Endometrial microvascular endothelial cells (primary cell): ENCODE measurements around the gene MAPKAPK2. TPM values are rescaled to one million over a fixed set of nuclear protein-coding genes. Genes with fewer than 3 reads are reported as not detected.
"Not testable (repeated sequence)": the region's sequence is repeated elsewhere in the genome, so short reads cannot be mapped to it uniquely, and the experiment has no call there.

Experiments used
- in situ Hi-C: cut with HindIII; loops from 2 replicates; pipeline ENCODE4 v1.10.0; 2017; ENCODE audit warnings: low sequenced_read_pairs, low pct_unique_long_range_greater_than_20kb; ENCODE audit errors: inconsistent ontology term
- total RNA-seq: library from RNA; depleted of rRNA; stranded (reverse); fragments of >200 nt; gene quantifications from one replicate; pipeline ENCODE4 v1.2.3, GENCODE V29; 2015; ENCODE audit errors: inconsistent ontology term

Gene MAPKAPK2
- 52.9 TPM for total RNA-seq

DNA sequence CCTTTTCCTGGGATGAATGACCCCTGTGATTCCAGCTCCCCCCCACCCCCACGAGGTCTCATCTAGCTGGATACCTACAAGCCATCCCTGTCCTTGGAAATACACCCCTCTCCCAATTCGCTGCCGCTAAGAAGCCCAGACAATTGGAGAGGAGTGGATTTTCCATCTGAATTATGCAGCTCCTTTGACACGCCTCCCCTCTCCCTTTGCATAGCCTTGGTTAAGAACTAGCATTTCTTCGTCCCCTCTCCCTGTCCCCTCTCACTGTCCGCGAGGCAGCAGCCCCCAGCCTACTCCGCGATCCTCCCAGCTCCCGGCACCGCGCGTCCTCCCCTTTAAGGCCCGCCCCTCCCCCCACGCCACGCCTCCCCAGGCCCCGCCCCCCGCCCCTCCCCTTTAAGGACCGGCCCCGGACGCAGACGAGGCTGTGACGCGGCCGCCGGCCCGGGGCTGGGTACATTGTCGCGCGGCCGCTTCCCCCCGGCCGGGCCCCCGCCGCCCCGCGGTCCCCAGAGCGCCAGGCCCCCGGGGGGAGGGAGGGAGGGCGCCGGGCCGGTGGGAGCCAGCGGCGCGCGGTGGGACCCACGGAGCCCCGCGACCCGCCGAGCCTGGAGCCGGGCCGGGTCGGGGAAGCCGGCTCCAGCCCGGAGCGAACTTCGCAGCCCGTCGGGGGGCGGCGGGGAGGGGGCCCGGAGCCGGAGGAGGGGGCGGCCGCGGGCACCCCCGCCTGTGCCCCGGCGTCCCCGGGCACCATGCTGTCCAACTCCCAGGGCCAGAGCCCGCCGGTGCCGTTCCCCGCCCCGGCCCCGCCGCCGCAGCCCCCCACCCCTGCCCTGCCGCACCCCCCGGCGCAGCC is at the start of gene MAPKAPK2:
Gene MAPKAPK2, plus strand, starts transcription at position 428 of the 856 bp plus-strand sequence. Its CDS starts 325 bp downstream, at position 753.
- in situ Hi-C loops: no loop called here

DNA sequence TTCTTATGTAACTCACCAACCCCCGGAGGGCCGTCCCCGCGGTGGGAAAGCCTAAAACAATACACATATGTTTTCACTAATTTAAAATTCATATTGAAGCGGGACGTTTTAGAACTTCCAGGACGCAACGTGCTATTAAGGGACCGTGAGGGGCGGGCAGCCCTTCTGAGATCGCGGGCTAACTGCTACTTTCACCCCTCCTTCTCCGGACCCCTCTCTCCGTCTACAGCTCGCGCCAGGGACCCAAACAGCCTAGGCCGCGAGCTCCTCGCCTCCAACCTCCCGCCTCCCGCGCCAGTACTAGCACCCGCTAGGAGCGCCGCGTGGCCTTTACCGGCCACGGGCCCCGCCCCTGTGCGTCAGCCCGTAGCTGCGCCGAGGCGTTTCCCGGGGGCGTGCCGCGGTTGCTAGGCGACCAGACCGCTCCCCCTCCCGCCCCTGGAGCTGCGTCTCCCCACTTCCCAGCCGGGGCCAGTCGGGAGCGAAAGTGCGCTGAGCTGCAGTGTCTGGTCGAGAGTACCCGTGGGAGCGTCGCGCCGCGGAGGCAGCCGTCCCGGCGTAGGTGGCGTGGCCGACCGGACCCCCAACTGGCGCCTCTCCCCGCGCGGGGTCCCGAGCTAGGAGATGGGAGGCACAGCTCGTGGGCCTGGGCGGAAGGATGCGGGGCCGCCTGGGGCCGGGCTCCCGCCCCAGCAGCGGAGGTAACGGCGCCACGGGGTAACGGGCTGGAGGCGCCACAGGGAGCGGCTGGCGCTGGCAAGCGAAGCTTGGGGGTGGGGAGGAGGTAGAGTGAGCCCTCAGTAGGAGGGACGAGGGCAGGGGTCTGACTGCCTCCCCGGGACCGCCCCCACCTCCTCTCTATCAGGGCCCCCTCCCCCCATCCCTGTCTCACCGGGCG is 49.4 kb upstream of the MAPKAPK2 start, which contains the start of gene DYRK3:
Gene DYRK3, plus strand, starts transcription at position 457 of the 898 bp plus-strand sequence. Its CDS starts 168 bp downstream, at position 625.
- in situ Hi-C loops: no loop called here

DNA sequence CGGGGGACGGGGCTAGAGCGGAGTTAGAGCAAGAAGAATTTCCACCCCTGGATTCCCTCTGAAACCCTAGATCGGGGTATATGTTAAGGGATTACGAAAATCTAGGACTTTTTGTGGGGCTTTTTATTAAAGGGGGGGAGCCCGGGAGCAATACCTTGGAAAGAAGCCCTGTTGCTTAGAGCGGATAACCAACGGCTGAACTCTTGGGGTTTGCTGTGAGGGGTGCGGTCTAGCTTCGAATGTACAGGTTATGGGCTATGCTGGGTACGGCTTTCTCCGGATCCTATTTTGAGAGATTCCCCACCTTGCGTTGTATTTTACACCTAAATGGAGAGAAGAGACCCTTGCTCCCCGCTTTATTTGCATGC is 48.7 kb upstream of the MAPKAPK2 start:
- in situ Hi-C loops: no loop called here

- in situ Hi-C loops: no loop called here
Observed at GRCh38 chr1:206636671-206637070, 48.0 kb upstream of the MAPKAPK2 start.

- in situ Hi-C loops: no loop called here
Observed at GRCh38 chr1:206637605-206638004, 47.1 kb upstream of the MAPKAPK2 start.

- in situ Hi-C loops: not testable (repeated sequence)
Observed at GRCh38 chr1:206642074-206642473, 42.6 kb upstream of the MAPKAPK2 start.

- in situ Hi-C loops: no loop called here
Observed at GRCh38 chr1:206643118-206643698, 41.5 kb upstream of the MAPKAPK2 start.

DNA sequence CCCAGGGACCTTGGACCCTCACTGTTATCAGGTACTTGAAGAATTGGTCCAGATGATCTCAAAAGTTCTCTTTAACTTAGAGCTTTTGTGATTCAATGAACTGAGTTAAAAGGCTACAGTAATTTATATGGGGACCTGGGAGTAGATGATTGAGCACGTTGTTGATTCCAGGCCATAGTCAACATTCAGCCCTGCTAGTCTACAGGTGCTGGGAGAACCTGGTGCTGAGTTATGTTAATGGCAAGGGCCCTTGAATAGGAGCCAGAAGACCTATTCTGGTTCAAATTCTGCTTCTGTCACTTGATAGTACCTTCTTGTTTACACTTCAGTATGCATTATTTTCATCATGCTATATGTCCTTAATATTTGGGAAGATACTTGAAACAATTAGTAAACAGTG is 38.2 kb upstream of the MAPKAPK2 start:
- in situ Hi-C loops: no loop called here

DNA sequence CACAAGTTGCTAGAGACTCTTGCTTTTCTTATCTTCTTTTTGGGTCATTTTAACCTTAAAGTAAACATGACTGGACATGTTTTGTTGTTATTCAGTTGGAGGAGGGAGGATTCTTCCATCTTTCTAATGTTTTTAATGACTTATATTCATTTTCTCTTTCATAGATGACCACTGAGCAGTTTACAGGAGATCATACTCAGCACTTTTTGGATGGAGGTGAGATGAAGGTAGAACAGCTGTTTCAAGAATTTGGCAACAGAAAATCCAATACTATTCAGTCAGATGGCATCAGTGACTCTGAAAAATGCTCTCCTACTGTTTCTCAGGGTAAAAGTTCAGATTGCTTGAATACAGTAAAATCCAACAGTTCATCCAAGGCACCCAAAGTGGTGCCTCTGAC is 37.5 kb upstream of the MAPKAPK2 start:
- in situ Hi-C loops: no loop called here

DNA sequence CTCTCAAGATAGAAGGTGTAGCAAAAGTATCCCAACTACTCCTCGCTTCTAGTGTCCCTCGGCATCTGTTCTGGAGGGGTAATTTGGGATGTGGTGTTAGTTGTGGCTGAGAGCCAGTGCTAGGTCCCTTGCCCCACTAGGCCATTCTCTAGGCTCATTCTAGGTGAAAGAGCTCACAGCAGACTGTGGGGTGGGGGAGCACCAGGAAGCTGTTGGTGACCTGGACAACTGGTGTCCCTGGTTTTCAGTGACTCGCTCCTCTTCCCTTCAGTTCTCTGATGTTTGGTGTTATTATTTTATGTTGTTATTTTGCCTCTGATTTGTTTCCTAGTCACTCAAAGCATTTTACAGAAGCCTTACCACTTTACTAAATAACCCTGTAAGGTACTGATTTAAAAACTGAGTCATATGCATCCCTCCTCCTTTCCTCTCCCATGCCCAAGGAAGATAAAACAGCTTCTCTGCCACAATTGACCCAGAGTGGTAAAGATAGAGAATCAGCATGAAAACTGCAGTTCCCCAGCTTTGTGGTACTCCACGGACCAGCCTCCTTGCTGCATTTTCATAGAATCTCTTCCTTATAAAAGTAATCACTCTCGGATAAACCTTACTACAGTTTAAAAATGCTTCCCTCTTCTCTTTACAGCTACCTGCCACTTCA is 35.3 kb upstream of the MAPKAPK2 start:
- in situ Hi-C loops: no loop called here

DNA sequence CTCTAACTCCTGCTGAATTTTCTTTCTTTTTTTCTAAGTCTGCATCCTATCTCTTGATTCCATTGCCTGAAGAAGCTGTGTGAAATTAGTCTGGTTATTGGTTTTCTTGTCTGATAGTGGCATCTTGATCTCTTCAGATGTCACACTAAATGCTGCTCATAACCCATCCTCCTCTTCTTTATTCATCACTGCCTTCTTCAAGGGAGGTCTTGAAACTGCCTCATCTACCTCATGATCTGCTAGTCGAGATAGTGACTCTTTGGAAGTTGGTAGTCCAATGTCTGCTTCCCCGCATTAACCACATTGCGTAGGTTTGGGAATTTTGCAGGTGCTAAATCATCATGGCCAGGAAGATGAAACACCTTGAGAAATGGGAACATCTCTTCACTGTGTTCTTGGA is 33.7 kb upstream of the MAPKAPK2 start:
- in situ Hi-C loops: no loop called here

GRCh38 chr1:206651958-206652890 is 32.5 kb upstream of the MAPKAPK2 start:
- in situ Hi-C loops: no loop called here

GRCh38 chr1:206653715-206654459 is 30.8 kb upstream of the MAPKAPK2 start:
- in situ Hi-C loops: no loop called here

DNA sequence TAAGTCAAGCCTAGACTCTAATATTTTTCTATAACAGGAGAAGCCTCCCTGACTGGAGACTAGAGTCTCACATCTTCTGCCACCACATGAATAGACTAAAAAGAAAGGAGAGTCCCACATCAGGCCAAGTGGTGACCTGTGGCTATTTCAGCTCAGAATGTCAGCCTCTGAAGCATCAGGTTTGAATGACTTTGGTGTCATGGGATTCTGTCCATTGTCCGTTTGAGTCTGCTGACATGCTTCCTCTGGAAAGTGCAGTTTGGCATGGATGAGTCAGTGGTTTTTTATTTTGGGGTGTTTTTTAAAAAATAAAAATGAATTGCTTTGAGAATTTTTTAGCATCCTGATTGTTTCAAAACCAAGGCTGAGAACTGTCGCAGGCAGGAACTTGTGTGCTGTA is 29.9 kb upstream of the MAPKAPK2 start:
- in situ Hi-C loops: no loop called here

DNA sequence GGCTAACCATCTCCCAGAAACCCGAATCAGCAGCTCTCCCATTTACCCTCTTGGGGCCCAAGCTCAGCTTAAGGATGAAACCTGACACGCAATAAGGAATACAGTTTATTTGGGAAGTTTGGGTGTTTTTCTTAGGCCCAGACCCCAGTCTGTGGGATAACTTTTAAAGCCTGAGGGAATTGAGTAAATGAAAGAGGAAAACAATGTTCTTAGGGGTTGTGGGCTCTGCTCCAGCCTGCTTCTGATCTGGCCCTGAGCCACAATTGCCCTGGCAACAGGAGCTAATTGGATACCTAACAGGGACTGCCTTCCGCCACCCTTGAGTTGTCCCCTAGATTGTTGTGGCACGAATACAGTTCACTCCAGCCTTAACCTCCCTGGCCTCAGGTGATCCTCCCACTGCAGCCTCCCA is 29.2 kb upstream of the MAPKAPK2 start:
- in situ Hi-C loops: no loop called here

DNA sequence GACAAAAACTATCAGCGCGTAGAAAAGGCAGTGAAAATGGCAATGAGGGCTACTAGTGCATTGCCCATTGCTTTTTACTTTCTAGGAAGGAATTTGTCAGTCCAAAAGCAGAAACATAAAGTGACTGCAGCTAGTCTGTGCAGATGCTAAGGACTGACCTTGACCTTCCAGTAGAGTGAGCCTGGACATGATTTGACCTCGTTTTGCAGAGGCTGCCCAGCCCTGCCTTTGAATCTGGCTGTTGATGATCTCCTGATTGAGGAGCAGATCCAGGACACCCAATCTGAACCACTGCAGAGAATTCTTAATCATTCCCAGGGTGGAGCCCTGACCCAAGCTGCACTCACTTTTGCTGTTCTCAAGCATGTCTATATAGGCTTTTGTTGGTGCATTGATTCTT is 27.8 kb upstream of the MAPKAPK2 start:
- in situ Hi-C loops: no loop called here

DNA sequence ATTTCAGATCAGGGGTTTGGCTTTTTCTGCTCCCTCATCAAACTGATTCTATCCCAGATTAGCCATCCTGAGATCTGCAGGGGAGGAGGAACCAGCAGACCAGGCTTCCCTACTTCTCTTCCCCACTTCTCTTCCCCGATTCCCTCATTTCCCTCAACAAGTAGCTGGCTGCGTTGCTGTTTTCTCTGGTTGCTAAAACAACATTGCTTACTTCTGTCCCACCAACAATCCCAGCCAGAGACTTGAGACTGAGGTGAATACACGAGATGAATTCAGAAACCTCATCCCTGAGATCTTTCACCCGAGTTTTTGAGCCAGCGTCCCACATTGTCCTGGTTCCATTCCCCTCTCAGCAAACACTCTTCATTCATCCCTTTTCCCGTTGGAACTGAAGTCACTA is 27.0 kb upstream of the MAPKAPK2 start:
- in situ Hi-C loops: no loop called here
